A549 (cell line): ENCODE results near the gene PPM1B. TPM values are rescaled to one million over a fixed set of nuclear protein-coding genes. Genes with fewer than 3 reads are reported as not detected.

Experiments
- ATAC-seq, 2 experiments: fragments of 200-7000 bp in 1 of 2; fragments of >200 bp in 1 of 2; cut with Nextera tagmentation in 1 of 2; cut with Tn5 transposase in 1 of 2; 3 replicates each; pipeline versions ENCODE4 v1.8.0 to v1.9.1; 2018 to 2020; ENCODE audit warnings: mild to moderate bottlenecking in 1 of 2, moderate library complexity in 1 of 2
- CTCF ChIA-PET: fragments of 300-600 bp; sonication (Branson Sonifier 250); formaldehyde crosslinking; extraction: SDS; loops from one replicate; lab custom pipeline; 2021; ENCODE audit warnings: antibody characterized with exemption, inconsistent platforms; lab: Yijun Ruan, JAX
- POLR2A ChIA-PET: fragments of 350-600 bp; formaldehyde crosslinking; extraction: SDS; loops from one replicate; lab custom pipeline; 2021; ENCODE audit warnings: antibody characterized with exemption, inconsistent platforms; lab: Yijun Ruan, JAX
- DNase-seq, 2 experiments: peaks; one replicate each; pipeline versions ENCODE4 v3.0.0 to v3.0.0-alpha.2; 2011 to 2016; ENCODE audit warnings: low read depth in 1 of 2, low spot score in 1 of 2
- FAIRE-seq: peaks from 2 replicates; lab custom pipeline; 2011; peaks lifted over from hg19 to GRCh38; lab: Jason Lieb, UNC
- H3K27ac ChIP-seq, 2 experiments: fragments of >200 bp; sonication (Bioruptor Twin); formaldehyde crosslinking; 3 replicates each; pipeline ENCODE4 v1.5.1; 2016 to 2017
- H3K4me1 ChIP-seq: fragments of >200 bp; sonication (Bioruptor Twin); formaldehyde crosslinking; 3 replicates; pipeline ENCODE4 v1.6.1; 2016
- H3K4me2 ChIP-seq: fragments of >200 bp; sonication (Bioruptor Twin); formaldehyde crosslinking; 3 replicates; pipeline ENCODE4 v1.6.1; 2016
- H3K4me3 ChIP-seq: fragments of >200 bp; sonication (Bioruptor Twin); formaldehyde crosslinking; 3 replicates; pipeline ENCODE4 v1.5.1; 2016
- H3K9me3 ChIP-seq: fragments of >200 bp; sonication (Bioruptor Twin); formaldehyde crosslinking; 3 replicates; pipeline ENCODE4 v1.6.1; 2016
- BHLHE40 ChIP-seq: IDR thresholded peaks from 2 replicates; pipeline ENCODE4 v1.6.1; 2012; ENCODE audit warnings: low read depth, low read length, inconsistent platforms
- CBX2 ChIP-seq: fragments of 200-600 bp; sonication (generic); IDR thresholded peaks from 2 replicates; pipeline ENCODE4 v1.6.1; 2016; ENCODE audit warnings: low read depth, mild to moderate bottlenecking, borderline replicate concordance
- CEBPB ChIP-seq, 2 experiments: fragments of >200 bp in 1 of 2; sonication (Bioruptor Twin) in 1 of 2; formaldehyde crosslinking in 1 of 2; IDR thresholded peaks; 2 replicates each; pipeline ENCODE4 v1.6.1; 2012 to 2016
- CHD4 ChIP-seq: fragments of 200-600 bp; sonication (generic); IDR thresholded peaks from 2 replicates; pipeline ENCODE4 v1.6.1; 2016; ENCODE audit warnings: antibody characterized with exemption, mild to moderate bottlenecking, borderline replicate concordance
- EHF ChIP-seq: fragments of 250-450 bp; sonication (Bioruptor Pico); IDR thresholded peaks from 2 replicates; pipeline ENCODE4 v1.5.0; 2020; ENCODE audit warnings: mild to moderate bottlenecking
- EP300 ChIP-seq, 2 experiments: fragments of >200 bp; sonication (Bioruptor Twin); formaldehyde crosslinking; IDR thresholded peaks; 2 replicates in 1 of 2; 3 replicates in 1 of 2; pipeline ENCODE4 v1.6.1; 2016 to 2017
- HMGXB4 ChIP-seq: fragments of 250-450 bp; sonication (Bioruptor Pico); IDR thresholded peaks from 2 replicates; pipeline ENCODE4 v1.5.0; 2021; ENCODE audit warnings: mild to moderate bottlenecking, moderate library complexity, borderline replicate concordance
- HOXB5 ChIP-seq: fragments of 250-450 bp; sonication (Bioruptor Pico); IDR thresholded peaks from 2 replicates; pipeline ENCODE4 v1.5.0; 2020; ENCODE audit warnings: mild to moderate bottlenecking, moderate library complexity
- JUNB ChIP-seq: fragments of >200 bp; sonication (Bioruptor Twin); formaldehyde crosslinking; IDR thresholded peaks from 2 replicates; pipeline ENCODE4 v1.6.1; 2016
- KDM1A ChIP-seq: fragments of 200-600 bp; sonication (generic); IDR thresholded peaks from 2 replicates; pipeline ENCODE4 v1.6.1; 2016; ENCODE audit warnings: low read depth, mild to moderate bottlenecking
- KDM5A ChIP-seq: fragments of 200-600 bp; sonication (generic); IDR thresholded peaks from 2 replicates; pipeline ENCODE4 v1.6.1; 2016; ENCODE audit warnings: antibody characterized with exemption, mild to moderate bottlenecking
- MAZ ChIP-seq: fragments of 150-350 bp; IDR thresholded peaks from 2 replicates; pipeline ENCODE4 v1.6.1; 2014; ENCODE audit warnings: antibody characterized with exemption, low read depth, low read length, borderline replicate concordance
- MYC ChIP-seq: IDR thresholded peaks from 2 replicates; pipeline ENCODE4 v1.6.1; 2012; ENCODE audit warnings: mild to moderate bottlenecking, inconsistent platforms, low read length, improper control_type of control experiment, borderline replicate concordance
- NR3C1 ChIP-seq: fragments of >200 bp; sonication (Bioruptor Twin); formaldehyde crosslinking; IDR thresholded peaks from 3 replicates; pipeline ENCODE4 v1.6.1; 2017
- POLR2A ChIP-seq: IDR thresholded peaks from 2 replicates; pipeline ENCODE4 v1.6.1; 2012; ENCODE audit warnings: mild to moderate bottlenecking, low read length
- RAD21 ChIP-seq, 2 experiments: fragments of >200 bp in 1 of 2; sonication (Bioruptor Twin) in 1 of 2; formaldehyde crosslinking in 1 of 2; IDR thresholded peaks in 1 of 2; conservative IDR thresholded peaks in 1 of 2; 2 replicates in 1 of 2; 3 replicates in 1 of 2; pipeline ENCODE4 v1.6.1; 2012 to 2018; ENCODE audit warnings: inconsistent platforms in 1 of 2
- RCOR1 ChIP-seq: fragments of 150-350 bp; IDR thresholded peaks from 2 replicates; pipeline ENCODE4 v1.6.1; 2014; ENCODE audit warnings: antibody characterized with exemption, low read length, low read depth
- RFX5 ChIP-seq: fragments of 450-650 bp; IDR thresholded peaks from 2 replicates; pipeline ENCODE4 v1.7.1; 2014; ENCODE audit warnings: antibody characterized with exemption, mild to moderate bottlenecking, moderate library complexity
- TP53 ChIP-seq: fragments of 250-450 bp; sonication (Bioruptor Pico); IDR thresholded peaks from 2 replicates; pipeline ENCODE4 v1.5.0; 2021; ENCODE audit warnings: mild to moderate bottlenecking, moderate library complexity
- USF2 ChIP-seq: fragments of 450-650 bp; IDR thresholded peaks from 2 replicates; pipeline ENCODE4 v1.6.1; 2014; ENCODE audit warnings: antibody characterized with exemption
- ZC3H11A ChIP-seq: fragments of 450-650 bp; IDR thresholded peaks from 2 replicates; pipeline ENCODE4 v1.6.1; 2014; ENCODE audit warnings: antibody characterized with exemption, mild to moderate bottlenecking
- ZSCAN20 ChIP-seq: fragments of 250-450 bp; sonication (Bioruptor Pico); IDR thresholded peaks from 2 replicates; pipeline ENCODE4 v1.8.0; 2022; ENCODE audit warnings: mild to moderate bottlenecking, moderate library complexity
- WGBS: methylation state at CpG from one replicate; pipeline ENCODE4 v1.1.6; 2017; ENCODE audit errors: missing lambda C conversion rate; 5-methylcytosine and 5-hydroxymethylcytosine counted together
- polyA plus RNA-seq, 4 experiments: library from polyadenylated mRNA; depleted of rRNA in 3 of 4; stranded (reverse); fragments of >200 nt; fragmentation: RNase III in 1 of 4; extraction: RNeasy Plus Mini Kit Qiagen cat#74134 plus additional on column Dnase treatment in 1 of 4; gene quantifications; 2 replicates in 3 of 4; 3 replicates in 1 of 4; pipeline ENCODE4 v1.2.3, GENCODE V29; 2011 to 2017
- TF ChIP-seq, protein P1 (sequence below): fragments of 200-600 bp; sonication (generic); IDR thresholded peaks from 2 replicates; pipeline ENCODE4 v1.6.1; 2016; ENCODE audit warnings: antibody characterized with exemption, mild to moderate bottlenecking, moderate library complexity

Gene PPM1B
- polyA plus RNA-seq, 2 of the 4 experiments (the other 2 are of a cell fraction), result 49.0 to 75.1 TPM

GRCh38 chr2:44190526-44190925 is 21.9 kb downstream of the PPM1B start:
- no peak for FAIRE-seq
- peaks cover 16% of the 10 kb centered on the region for H3K4me1 ChIP-seq
- WGBS, result 94% methylated on average over 3 of the region's 3 CpGs
- no peak for ATAC-seq
- CTCF ChIA-PET, result interaction anchor here (0.7 to 1.5 kb wide), 5 partner anchors 9 to 153 kb away, joined by 3 to 5 read pairs (median 4); no protein-coding TSS in a partner anchor
- H3K4me3 ChIP-seq, result no peak overlapping the region
- H3K9me3 ChIP-seq, result no peaks in the 10 kb centered on the region
- POLR2A ChIA-PET, result no interaction called here
- H3K27ac ChIP-seq, result no peak overlapping the region
- no peak for DNase-seq
- no peak for TF ChIP-seq ZSCAN20
- no peak for TF ChIP-seq MAZ
- TF ChIP-seq JUNB, result no peak
- TF ChIP-seq MYC, result no peak
- TF ChIP-seq KDM1A, result no peak
- TF ChIP-seq BHLHE40, result no peak
- TF ChIP-seq USF2, result no peak
- TF ChIP-seq CBX2, result no peak
- TF ChIP-seq HMGXB4, result no peak
- TF ChIP-seq KDM5A, result no peak
- TF ChIP-seq TP53 (CRISPR knock-in tag), result no peak
- TF ChIP-seq RFX5, result no peak
- TF ChIP-seq RCOR1, result no peak
- TF ChIP-seq HOXB5 (CRISPR knock-in tag), result no peak
- TF ChIP-seq POLR2A, result no peak
- no peak for TF ChIP-seq NR3C1
- TF ChIP-seq EP300 (IDR thresholded peaks at IDR 0.05), result no peak
- no peak for TF ChIP-seq EHF (CRISPR knock-in tag)
- TF ChIP-seq, protein P1, sequence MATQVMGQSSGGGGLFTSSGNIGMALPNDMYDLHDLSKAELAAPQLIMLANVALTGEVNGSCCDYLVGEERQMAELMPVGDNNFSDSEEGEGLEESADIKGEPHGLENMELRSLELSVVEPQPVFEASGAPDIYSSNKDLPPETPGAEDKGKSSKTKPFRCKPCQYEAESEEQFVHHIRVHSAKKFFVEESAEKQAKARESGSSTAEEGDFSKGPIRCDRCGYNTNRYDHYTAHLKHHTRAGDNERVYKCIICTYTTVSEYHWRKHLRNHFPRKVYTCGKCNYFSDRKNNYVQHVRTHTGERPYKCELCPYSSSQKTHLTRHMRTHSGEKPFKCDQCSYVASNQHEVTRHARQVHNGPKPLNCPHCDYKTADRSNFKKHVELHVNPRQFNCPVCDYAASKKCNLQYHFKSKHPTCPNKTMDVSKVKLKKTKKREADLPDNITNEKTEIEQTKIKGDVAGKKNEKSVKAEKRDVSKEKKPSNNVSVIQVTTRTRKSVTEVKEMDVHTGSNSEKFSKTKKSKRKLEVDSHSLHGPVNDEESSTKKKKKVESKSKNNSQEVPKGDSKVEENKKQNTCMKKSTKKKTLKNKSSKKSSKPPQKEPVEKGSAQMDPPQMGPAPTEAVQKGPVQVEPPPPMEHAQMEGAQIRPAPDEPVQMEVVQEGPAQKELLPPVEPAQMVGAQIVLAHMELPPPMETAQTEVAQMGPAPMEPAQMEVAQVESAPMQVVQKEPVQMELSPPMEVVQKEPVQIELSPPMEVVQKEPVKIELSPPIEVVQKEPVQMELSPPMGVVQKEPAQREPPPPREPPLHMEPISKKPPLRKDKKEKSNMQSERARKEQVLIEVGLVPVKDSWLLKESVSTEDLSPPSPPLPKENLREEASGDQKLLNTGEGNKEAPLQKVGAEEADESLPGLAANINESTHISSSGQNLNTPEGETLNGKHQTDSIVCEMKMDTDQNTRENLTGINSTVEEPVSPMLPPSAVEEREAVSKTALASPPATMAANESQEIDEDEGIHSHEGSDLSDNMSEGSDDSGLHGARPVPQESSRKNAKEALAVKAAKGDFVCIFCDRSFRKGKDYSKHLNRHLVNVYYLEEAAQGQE, result no peak
- no peak overlapping the region for H3K4me2 ChIP-seq

DNA sequence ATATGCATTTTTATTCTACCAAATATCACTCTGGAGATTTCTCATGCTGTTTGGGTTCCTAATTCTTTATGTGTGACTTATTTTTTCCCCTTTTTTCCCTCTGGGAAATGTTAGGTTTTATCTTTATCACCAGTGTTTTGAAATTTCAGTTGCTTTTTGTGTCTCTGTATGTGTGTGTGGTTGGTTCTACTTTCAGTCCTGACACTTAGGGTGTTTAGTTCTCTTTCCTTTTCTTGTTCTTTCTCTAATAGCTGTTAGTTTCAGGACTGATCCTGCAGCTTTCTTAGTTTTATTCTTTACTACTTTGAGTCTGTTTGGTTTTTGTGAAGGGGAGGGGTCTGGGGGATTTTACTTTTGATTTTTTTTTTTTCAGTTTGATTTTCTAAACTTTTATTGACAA is 23.1 kb downstream of the PPM1B start:
- ChIA-PET CTCF (no interaction called here), POLR2A (interaction anchor here (0.7 kb wide), 2 partner anchors 20 to 99 kb away, joined by 3 to 4 read pairs; no protein-coding TSS in a partner anchor)
- TF ChIP-seq KDM1A (no peak), ZSCAN20 (no peak), JUNB (no peak), BHLHE40 (no peak)
- Histone ChIP-seq H3K27ac (no peak overlapping the region), H3K4me1 (peaks cover 10% of the 10 kb centered on the region), H3K9me3 (no peaks in the 10 kb centered on the region), H3K4me2 (no peak overlapping the region), H3K4me3 (no peak overlapping the region)
- ATAC-seq (no peak), DNase-seq (no peak), FAIRE-seq (no peak)

GRCh38 chr2:44192646-44193045 is 24.0 kb downstream of the PPM1B start:
- POLR2A ChIA-PET, result no interaction called here
- no peak for ATAC-seq
- FAIRE-seq, result no peak
- H3K4me2 ChIP-seq, result no peak overlapping the region
- H3K4me1 ChIP-seq, result peaks cover 10% of the 10 kb centered on the region
- no peaks in the 10 kb centered on the region for H3K9me3 ChIP-seq
- H3K4me3 ChIP-seq, result no peak overlapping the region
- CTCF ChIA-PET, result interaction anchor here (1.5 kb wide), 1 partner anchor 106 kb away, joined by 3 read pairs; no protein-coding TSS in a partner anchor
- DNase-seq, result no peak
- H3K27ac ChIP-seq, result no peak overlapping the region
- 94% methylated on average over 1 of the region's 1 CpG for WGBS
- TF ChIP-seq, protein P1, result no peak
- no peak for TF ChIP-seq MYC
- TF ChIP-seq CHD4, result no peak
- no peak for TF ChIP-seq RAD21 (conservative IDR thresholded peaks at IDR 0.05 in 1 of 2, IDR thresholded peaks at IDR 0.05 in 1 of 2)
- no peak for TF ChIP-seq ZC3H11A
- TF ChIP-seq CEBPB (IDR thresholded peaks at IDR 0.05), result no peak
- TF ChIP-seq HMGXB4, result no peak
